ENCODE data around the gene ANKRD33B. TPM values are rescaled to one million over a fixed set of nuclear protein-coding genes. Genes with fewer than 3 reads are reported as not detected.

Gene ANKRD33B
- total and polyA plus RNA-seq, 2 donors, result 4.5 to 6.8 TPM

- H3K4me3 ChIP-seq (ENCODE audit: low read length in 2 of 2), result no peak overlapping the region
- peaks cover 3 to 8% of the 10 kb centered on the region in 2 donors for H3K36me3 ChIP-seq (ENCODE audit: control insufficient read depth in 2 of 2, insufficient read depth in 2 of 2, low read length in 1 of 2)
- peaks cover 0 to 5% of the 10 kb centered on the region in 2 donors for H3K4me1 ChIP-seq (ENCODE audit: control insufficient read depth in 2 of 2, insufficient read depth in 2 of 2, low read length in 2 of 2)
- H3K27me3 ChIP-seq (ENCODE audit: control insufficient read depth in 2 of 2, insufficient read depth in 1 of 2, low read length in 1 of 2), result no peaks in the 10 kb centered on the region
- no peak for DNase-seq (ENCODE audit: low read depth in 6 of 9, low spot score in 9 of 9)
- no peak overlapping the region for H3K27ac ChIP-seq (ENCODE audit: low read depth in 1 of 2, low read length in 1 of 2)
- H3K9me3 ChIP-seq (ENCODE audit: control insufficient read depth in 2 of 2, insufficient read depth in 1 of 2, low read length in 1 of 2), result no peaks in the 10 kb centered on the region
- 98% methylated on average over 14 of the region's 14 CpGs for WGBS
Observed at GRCh38 chr5:10690460-10691440, 126.9 kb downstream of the ANKRD33B start.

- peaks cover 6 to 19% of the 10 kb centered on the region in 2 donors for H3K4me1 ChIP-seq (ENCODE audit: control insufficient read depth in 2 of 2, insufficient read depth in 2 of 2, low read length in 2 of 2)
- WGBS, result 97% methylated on average over 16 of the region's 16 CpGs
- no peak overlapping the region for H3K27ac ChIP-seq (ENCODE audit: low read depth in 1 of 2, low read length in 1 of 2)
- no peaks in the 10 kb centered on the region for H3K27me3 ChIP-seq (ENCODE audit: control insufficient read depth in 2 of 2, insufficient read depth in 1 of 2, low read length in 1 of 2)
- no peak overlapping the region for H3K4me3 ChIP-seq (ENCODE audit: low read length in 2 of 2)
- DNase-seq (ENCODE audit: low read depth in 6 of 9, low spot score in 9 of 9), result no peak
- H3K9me3 ChIP-seq (ENCODE audit: control insufficient read depth in 2 of 2, insufficient read depth in 1 of 2, low read length in 1 of 2), result no peaks in the 10 kb centered on the region
- H3K36me3 ChIP-seq (ENCODE audit: control insufficient read depth in 2 of 2, insufficient read depth in 2 of 2, low read length in 1 of 2), result peaks cover 3 to 8% of the 10 kb centered on the region in 2 donors
Observed at GRCh38 chr5:10691826-10692785, 128.2 kb downstream of the ANKRD33B start.

- Histone ChIP-seq H3K27me3 (ENCODE audit: control insufficient read depth in 2 of 2, insufficient read depth in 1 of 2, low read length in 1 of 2) (no peaks in the 10 kb centered on the region), H3K4me3 (ENCODE audit: low read length in 2 of 2) (no peak overlapping the region), H3K9me3 (ENCODE audit: control insufficient read depth in 2 of 2, insufficient read depth in 1 of 2, low read length in 1 of 2) (no peaks in the 10 kb centered on the region), H3K4me1 (ENCODE audit: control insufficient read depth in 2 of 2, insufficient read depth in 2 of 2, low read length in 2 of 2) (peaks cover 9 to 39% of the 10 kb centered on the region in 2 donors), H3K36me3 (ENCODE audit: control insufficient read depth in 2 of 2, insufficient read depth in 2 of 2, low read length in 1 of 2) (peaks cover 0 to 6% of the 10 kb centered on the region in 2 donors), H3K27ac (ENCODE audit: low read depth in 1 of 2, low read length in 1 of 2) (no peak overlapping the region)
- 46% methylated on average over 14 of the region's 14 CpGs for WGBS
- DNase-seq (ENCODE audit: low read depth in 6 of 9, low spot score in 9 of 9), result peak in 3 of 9 donors; percentile 34 to 39 (median 35)
Observed at GRCh38 chr5:10695055-10695649, 131.3 kb downstream of the ANKRD33B start.

GRCh38 chr5:10695759-10696543 lies 132.1 kb downstream of the ANKRD33B start:
- no peaks in the 10 kb centered on the region for H3K27me3 ChIP-seq (ENCODE audit: control insufficient read depth in 2 of 2, insufficient read depth in 1 of 2, low read length in 1 of 2)
- H3K27ac ChIP-seq (ENCODE audit: low read depth in 1 of 2, low read length in 1 of 2), result peak overlapping the region in 1 of 2 donors; percentile 30
- H3K36me3 ChIP-seq (ENCODE audit: control insufficient read depth in 2 of 2, insufficient read depth in 2 of 2, low read length in 1 of 2), result peaks cover 0 to 6% of the 10 kb centered on the region in 2 donors
- DNase-seq (ENCODE audit: low read depth in 6 of 9, low spot score in 9 of 9), result no peak
- peaks cover 13 to 47% of the 10 kb centered on the region in 2 donors for H3K4me1 ChIP-seq (ENCODE audit: control insufficient read depth in 2 of 2, insufficient read depth in 2 of 2, low read length in 2 of 2)
- 63% methylated on average over 7 of the region's 7 CpGs for whole genome bisulfite sequencing
- no peaks in the 10 kb centered on the region for H3K9me3 ChIP-seq (ENCODE audit: control insufficient read depth in 2 of 2, insufficient read depth in 1 of 2, low read length in 1 of 2)
- H3K4me3 ChIP-seq (ENCODE audit: low read length in 2 of 2), result no peak overlapping the region

GRCh38 chr5:10699281-10699874 lies 135.5 kb downstream of the ANKRD33B start:
- Histone ChIP-seq H3K4me3 (ENCODE audit: low read length in 2 of 2) (no peak overlapping the region), H3K27me3 (ENCODE audit: control insufficient read depth in 2 of 2, insufficient read depth in 1 of 2, low read length in 1 of 2) (no peaks in the 10 kb centered on the region), H3K27ac (ENCODE audit: low read depth in 1 of 2, low read length in 1 of 2) (peak overlapping the region in 1 of 2 donors; percentile 82), H3K36me3 (ENCODE audit: control insufficient read depth in 2 of 2, insufficient read depth in 2 of 2, low read length in 1 of 2) (peaks cover 0 to 2% of the 10 kb centered on the region in 2 donors), H3K9me3 (ENCODE audit: control insufficient read depth in 2 of 2, insufficient read depth in 1 of 2, low read length in 1 of 2) (no peaks in the 10 kb centered on the region), H3K4me1 (ENCODE audit: control insufficient read depth in 2 of 2, insufficient read depth in 2 of 2, low read length in 2 of 2) (peaks cover 16 to 55% of the 10 kb centered on the region in 2 donors)
- WGBS, result 96% methylated on average over 5 of the region's 5 CpGs
- DNase-seq (ENCODE audit: low read depth in 6 of 9, low spot score in 9 of 9), result peak in 2 of 9 donors; percentile 6 to 8

GRCh38 chr5:10699987-10700386 lies 136.1 kb downstream of the ANKRD33B start:
- DNase-seq (ENCODE audit: low read depth in 6 of 9, low spot score in 9 of 9), result peak; percentile 45 to 86 (median 63)
- WGBS, result 53% methylated on average over 8 of the region's 8 CpGs
- Histone ChIP-seq H3K27me3 (ENCODE audit: control insufficient read depth in 2 of 2, insufficient read depth in 1 of 2, low read length in 1 of 2) (no peaks in the 10 kb centered on the region), H3K4me3 (ENCODE audit: low read length in 2 of 2) (no peak overlapping the region), H3K4me1 (ENCODE audit: control insufficient read depth in 2 of 2, insufficient read depth in 2 of 2, low read length in 2 of 2) (peaks cover 16 to 58% of the 10 kb centered on the region in 2 donors), H3K9me3 (ENCODE audit: control insufficient read depth in 2 of 2, insufficient read depth in 1 of 2, low read length in 1 of 2) (no peaks in the 10 kb centered on the region), H3K27ac (ENCODE audit: low read depth in 1 of 2, low read length in 1 of 2) (peak overlapping the region in 1 of 2 donors; percentile 82), H3K36me3 (ENCODE audit: control insufficient read depth in 2 of 2, insufficient read depth in 2 of 2, low read length in 1 of 2) (no peaks in the 10 kb centered on the region)

- H3K4me3 ChIP-seq (ENCODE audit: low read length in 2 of 2), result no peak overlapping the region
- no peaks in the 10 kb centered on the region for H3K27me3 ChIP-seq (ENCODE audit: control insufficient read depth in 2 of 2, insufficient read depth in 1 of 2, low read length in 1 of 2)
- H3K36me3 ChIP-seq (ENCODE audit: control insufficient read depth in 2 of 2, insufficient read depth in 2 of 2, low read length in 1 of 2), result no peaks in the 10 kb centered on the region
- 98% methylated on average over 7 of the region's 7 CpGs for WGBS
- no peaks in the 10 kb centered on the region for H3K9me3 ChIP-seq (ENCODE audit: control insufficient read depth in 2 of 2, insufficient read depth in 1 of 2, low read length in 1 of 2)
- H3K27ac ChIP-seq (ENCODE audit: low read depth in 1 of 2, low read length in 1 of 2), result peak overlapping the region in 1 of 2 donors; percentile 82
- DNase-seq (ENCODE audit: low read depth in 6 of 9, low spot score in 9 of 9), result peak in 1 of 9 donors; percentile 7
- peaks cover 16 to 59% of the 10 kb centered on the region in 2 donors for H3K4me1 ChIP-seq (ENCODE audit: control insufficient read depth in 2 of 2, insufficient read depth in 2 of 2, low read length in 2 of 2)
Observed at GRCh38 chr5:10700516-10700915, 136.6 kb downstream of the ANKRD33B start.
